Measurements from ENCODE around the gene TLR6. TPM values are rescaled to one million over a fixed set of nuclear protein-coding genes. Genes with fewer than 3 reads are reported as not detected.

TLR6 gene
- total and polyA plus RNA-seq, 2 of the 8 experiments (the other 6 are each of a cell fraction or from before 2014, with no cell fraction given), result 0.02 to 0.09 TPM

- no peak overlapping the region for H4K8ac ChIP-seq (ENCODE audit: extremely low read depth, insufficient read depth, low read length)
- FAIRE-seq, result no peak
- H3K9me3 ChIP-seq (ENCODE audit: insufficient read depth in 2 of 2, low read depth in 1 of 2, low read length in 1 of 2), result peaks cover 0 to 3% of the 10 kb centered on the region in 2 experiments; a peak in 1 of 4 replicates
- 95% methylated on average over 1 of the region's 1 CpG; no CpG with 5 or more reads in 1 of the 2 experiments for WGBS, 2 experiments (ENCODE audit: extremely low coverage in 1 of 2, insufficient coverage in 1 of 2, insufficient read length in 1 of 2, insufficient replicate concordance in 2 of 2, low coverage in 1 of 2, low lambda C conversion rate in 2 of 2, missing lambda C conversion rate in 1 of 2)
- no peak overlapping the region; a peak in 1 of 7 replicates for H3K9ac ChIP-seq (replicated peaks in 1 of 4; ENCODE audit: extremely low read depth in 1 of 4, low read depth in 3 of 4, low read length in 3 of 4)
- no peak overlapping the region for H3K4me3 ChIP-seq (ENCODE audit: extremely low read depth in 1 of 4, insufficient read depth in 2 of 4, low read depth in 3 of 4, low read length in 4 of 4)
- no peak overlapping the region for H3K23ac ChIP-seq (ENCODE audit: insufficient read length)
- ChIA-PET CTCF (ENCODE audit: partially characterized antibody) (interaction anchor here (0.8 to 1.3 kb wide), 3 partner anchors 9 to 112 kb away, joined by 3 to 10 read pairs (median 3); no protein-coding TSS in a partner anchor), POLR2A (ENCODE audit: partially characterized antibody) (no interaction called here)
- peaks cover 2% of the 10 kb centered on the region; the same call in 1 of the 2 replicates for H3K79me1 ChIP-seq (ENCODE audit: low read depth, low read length)
- H4K91ac ChIP-seq (replicated peaks; ENCODE audit: insufficient read length, low read length), result no peak overlapping the region
- H3K14ac ChIP-seq (ENCODE audit: insufficient read length), result no peak overlapping the region
- H2BK120ac ChIP-seq (replicated peaks; ENCODE audit: low read depth, low read length), result no peak overlapping the region
- no peak for DNase-seq (ENCODE audit: low read depth in 1 of 2, low spot score in 2 of 2)
- H3K56ac ChIP-seq (replicated peaks; ENCODE audit: insufficient read length, low read depth, low read length), result no peak overlapping the region
- H2AK5ac ChIP-seq (ENCODE audit: low read depth, low read length), result no peak overlapping the region
- peaks cover 11% of the 10 kb centered on the region; the same call in 1 of the 2 replicates for H3K23me2 ChIP-seq (ENCODE audit: low read depth, low read length)
- TF ChIP-seq SP2 (IDR thresholded peaks at IDR 0.05; ENCODE audit: low read length) (no peak), RNF2 (IDR thresholded peaks at IDR 0.05; ENCODE audit: borderline replicate concordance, low read depth, low read length, missing control alignments, poor library complexity, severe bottlenecking) (no peak), CBX8 (IDR thresholded peaks at IDR 0.05; ENCODE audit: borderline replicate concordance, low read depth, low read length) (no peak), FOSL1 (IDR thresholded peaks at IDR 0.05; ENCODE audit: insufficient read depth, low read depth, low read length) (no peak), SIN3A (conservative IDR thresholded peaks at IDR 0.05 in 1 of 2, IDR thresholded peaks at IDR 0.05 in 1 of 2; ENCODE audit: low read depth in 1 of 2, low read length in 2 of 2) (no peak), TEAD4 (IDR thresholded peaks at IDR 0.05; ENCODE audit: low read depth, low read length) (no peak), PHF8 (conservative IDR thresholded peaks at IDR 0.05; ENCODE audit: low read depth, low read length) (no peak)
- H2BK5ac ChIP-seq (ENCODE audit: low read depth, low read length), result no peak overlapping the region
- H3K27me3 ChIP-seq (replicated peaks in 1 of 4; ENCODE audit: control insufficient read depth in 3 of 4, extremely low read depth in 1 of 4, insufficient read depth in 3 of 4, low read length in 3 of 4), result peaks cover 0 to 4% (median 0%) of the 10 kb centered on the region in 4 experiments; a peak in 2 of 7 replicates
- no peak overlapping the region for H3K18ac ChIP-seq (ENCODE audit: extremely low read depth, low read length)
- no peak overlapping the region for H2AFZ ChIP-seq (ENCODE audit: low read length)
- no peak overlapping the region for H3K4me2 ChIP-seq (ENCODE audit: insufficient read depth in 1 of 2, low read depth in 2 of 2, low read length in 2 of 2)
- no peak overlapping the region for H2BK20ac ChIP-seq (ENCODE audit: low read length)
- H2BK15ac ChIP-seq (ENCODE audit: low read length), result no peak overlapping the region
- H3K4me1 ChIP-seq (replicated peaks in 1 of 4; ENCODE audit: control insufficient read depth in 3 of 4, insufficient read depth in 4 of 4, low read length in 3 of 4), result peaks cover 3 to 11% (median 6%) of the 10 kb centered on the region in 4 experiments; a peak in 6 of 7 replicates
- no peaks in the 10 kb centered on the region for H3K79me2 ChIP-seq (ENCODE audit: control insufficient read depth in 1 of 2, insufficient read depth in 2 of 2, low read length in 2 of 2)
- H3K4ac ChIP-seq (replicated peaks; ENCODE audit: insufficient read length, low read depth, low read length), result no peak overlapping the region
- H3K27ac ChIP-seq (ENCODE audit: low read depth, low read length), result no peak overlapping the region
- H4K20me1 ChIP-seq (replicated peaks in 1 of 2; ENCODE audit: control insufficient read depth in 1 of 2, insufficient read depth in 2 of 2, low read length in 2 of 2), result peaks cover 0 to 3% of the 10 kb centered on the region in 2 experiments
- H4K5ac ChIP-seq (ENCODE audit: insufficient read length, low read depth, low read length), result no peak overlapping the region
- H2BK12ac ChIP-seq (ENCODE audit: low read depth, low read length), result no peak overlapping the region
- H3K36me3 ChIP-seq (ENCODE audit: control insufficient read depth in 2 of 4, insufficient read depth in 4 of 4, low read length in 3 of 4), result peaks cover 0 to 2% (median 0%) of the 10 kb centered on the region in 4 experiments; a peak in 1 of 8 replicates
These were observed 15.0 kb upstream of the TLR6 start for GRCh38 chr4:38871593-38871992.
